Caco-2 (cell line): ENCODE results near the gene HLCS. TPM values are rescaled to one million over a fixed set of nuclear protein-coding genes. Genes with fewer than 3 reads are reported as not detected.

Experiments
- BruUV-seq: library from RNA; stranded (reverse); fragments of 400-500 nt; replicated peaks from 2 replicates; lab custom pipeline; 2021; lab: Mats Ljungman, UMichigan
- CTCF ChIA-PET: fragments of 300-600 bp; sonication (Branson Sonifier 250); formaldehyde crosslinking; loops from one replicate; lab custom pipeline; 2022; ENCODE audit warnings: antibody characterized with exemption; lab: Charles Lee
- POLR2A ChIA-PET: fragments of 300-600 bp; sonication (Branson Sonifier 250); formaldehyde crosslinking; loops from one replicate; lab custom pipeline; 2022; ENCODE audit warnings: antibody characterized with exemption; lab: Charles Lee
- DNase-seq, 2 experiments: peaks; one replicate each; pipeline versions ENCODE4 v3.0.0 to v3.0.0-alpha.2; 2020 to 2022
- H3K27me3 ChIP-seq: replicated peaks from 2 replicates; pipeline ENCODE4 v1.6.0; 2011; ENCODE audit warnings: low read length; ENCODE audit not compliant: control insufficient read depth, insufficient read depth
- H3K36me3 ChIP-seq: 2 replicates; pipeline ENCODE4 v1.5.1; 2011; ENCODE audit warnings: low read length; ENCODE audit not compliant: control insufficient read depth, insufficient read depth
- H3K4me1 ChIP-seq: fragments of 250-450 bp; sonication (Bioruptor Pico); 2 replicates; pipeline ENCODE4 v1.5.1; 2020; ENCODE audit warnings: mild to moderate bottlenecking
- H3K4me3 ChIP-seq: 2 replicates; pipeline ENCODE4 v1.5.1; 2011; ENCODE audit warnings: low read depth, mild to moderate bottlenecking, control low read depth, low read length
- H3K9me3 ChIP-seq: fragments of 250-450 bp; sonication (Bioruptor Pico); 2 replicates; pipeline ENCODE4 v1.5.1; 2020; ENCODE audit warnings: mild to moderate bottlenecking, moderate library complexity
- H3K27ac Mint-ChIP-seq: one replicate; pipeline ENCODE4 v1.8.0; 2022; ENCODE audit warnings: mixed read lengths; ENCODE audit not compliant: unreplicated experiment
- H3K27me3 Mint-ChIP-seq: one replicate; pipeline ENCODE4 v1.8.0; 2022; ENCODE audit warnings: mixed read lengths; ENCODE audit not compliant: insufficient read depth, unreplicated experiment
- H3K36me3 Mint-ChIP-seq: one replicate; pipeline ENCODE4 v1.8.0; 2022; ENCODE audit warnings: mild to moderate bottlenecking, mixed read lengths; ENCODE audit not compliant: insufficient read depth, unreplicated experiment
- H3K4me1 Mint-ChIP-seq: one replicate; pipeline ENCODE4 v1.8.0; 2022; ENCODE audit warnings: low read depth, mixed read lengths; ENCODE audit not compliant: unreplicated experiment
- H3K4me3 Mint-ChIP-seq: one replicate; pipeline ENCODE4 v1.8.0; 2022; ENCODE audit warnings: mild to moderate bottlenecking, moderate library complexity, mixed read lengths; ENCODE audit not compliant: unreplicated experiment
- H3K9me3 Mint-ChIP-seq: one replicate; pipeline ENCODE4 v1.8.0; 2022; ENCODE audit warnings: mixed read lengths; ENCODE audit not compliant: unreplicated experiment
- intact Hi-C: fragments of 100-400 bp; cut with micrococcal nuclease; formaldehyde crosslinking; loops from one replicate; pipeline ENCODE4 v1.10.0; 2022; ENCODE audit not compliant: unreplicated experiment
- total RNA-seq: library from RNA; stranded (reverse); gene quantifications from 2 replicates; pipeline ENCODE4 v1.2.3, GENCODE V29; 2022
- TF ChIP-seq, protein P1 (sequence below), 2 experiments: fragments of 200-600 bp in 1 of 2; IDR thresholded peaks; 1 replicate in 1 of 2; 2 replicates in 1 of 2; pipeline versions ENCODE4 v1.5.1 to v1.8.0; 2011 to 2022; ENCODE audit warnings: antibody characterized with exemption in 1 of 2, control low read depth in 1 of 2, inconsistent platforms in 1 of 2, low read depth in 1 of 2, low read length in 1 of 2, mild to moderate bottlenecking in 1 of 2, moderate library complexity in 1 of 2; ENCODE audit not compliant: insufficient read depth in 1 of 2, severe bottlenecking in 1 of 2, unreplicated experiment in 1 of 2

The HLCS gene
- total RNA-seq, 1 experiment from 2014 or later: 26.2 TPM

DNA sequence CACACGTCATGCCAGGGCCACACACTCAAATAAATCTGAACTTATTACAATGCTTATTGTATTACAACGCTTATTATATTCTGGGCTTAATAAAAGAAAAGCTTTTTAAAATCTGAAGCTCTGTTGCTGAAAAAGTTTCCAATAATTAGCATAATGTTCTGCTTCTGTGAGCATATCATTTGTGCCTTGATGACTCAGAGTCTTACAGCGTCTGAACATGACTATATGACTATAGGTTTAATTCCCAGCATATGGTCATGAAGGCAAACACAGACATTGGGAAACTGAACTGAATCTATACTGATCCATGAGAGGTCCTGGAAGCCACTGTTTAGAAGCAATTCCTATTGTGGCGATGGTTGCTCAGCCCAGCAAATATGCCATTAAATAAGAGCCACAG is 201.2 kb downstream of the HLCS start:
- ChIA-PET POLR2A (no interaction called here), CTCF (no interaction called here)
- TF ChIP-seq, protein P1, sequence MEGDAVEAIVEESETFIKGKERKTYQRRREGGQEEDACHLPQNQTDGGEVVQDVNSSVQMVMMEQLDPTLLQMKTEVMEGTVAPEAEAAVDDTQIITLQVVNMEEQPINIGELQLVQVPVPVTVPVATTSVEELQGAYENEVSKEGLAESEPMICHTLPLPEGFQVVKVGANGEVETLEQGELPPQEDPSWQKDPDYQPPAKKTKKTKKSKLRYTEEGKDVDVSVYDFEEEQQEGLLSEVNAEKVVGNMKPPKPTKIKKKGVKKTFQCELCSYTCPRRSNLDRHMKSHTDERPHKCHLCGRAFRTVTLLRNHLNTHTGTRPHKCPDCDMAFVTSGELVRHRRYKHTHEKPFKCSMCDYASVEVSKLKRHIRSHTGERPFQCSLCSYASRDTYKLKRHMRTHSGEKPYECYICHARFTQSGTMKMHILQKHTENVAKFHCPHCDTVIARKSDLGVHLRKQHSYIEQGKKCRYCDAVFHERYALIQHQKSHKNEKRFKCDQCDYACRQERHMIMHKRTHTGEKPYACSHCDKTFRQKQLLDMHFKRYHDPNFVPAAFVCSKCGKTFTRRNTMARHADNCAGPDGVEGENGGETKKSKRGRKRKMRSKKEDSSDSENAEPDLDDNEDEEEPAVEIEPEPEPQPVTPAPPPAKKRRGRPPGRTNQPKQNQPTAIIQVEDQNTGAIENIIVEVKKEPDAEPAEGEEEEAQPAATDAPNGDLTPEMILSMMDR (IDR thresholded peaks at IDR 0.05; ENCODE audit: insufficient read depth in 1 of 2, low read depth in 1 of 2, low read length in 1 of 2, severe bottlenecking in 1 of 2, unreplicated experiment in 1 of 2): no peak
- H3K9me3 Mint-ChIP-seq: no peaks in the 10 kb centered on the region
- Histone ChIP-seq H3K9me3 (no peaks in the 10 kb centered on the region), H3K4me1 (no peaks in the 10 kb centered on the region), H3K4me3 (no peak overlapping the region), H3K36me3 (no peaks in the 10 kb centered on the region), H3K27me3 (no peaks in the 10 kb centered on the region)
- H3K4me1 Mint-ChIP-seq: peaks cover 6% of the 10 kb centered on the region
- H3K4me3 Mint-ChIP-seq: no peak overlapping the region
- H3K36me3 Mint-ChIP-seq: peaks cover 6% of the 10 kb centered on the region
- intact Hi-C loops: no loop called here
- no peak for DNase-seq
- BruUV-seq: no TSS peak
- H3K27ac Mint-ChIP-seq: no peak overlapping the region
- no peaks in the 10 kb centered on the region for H3K27me3 Mint-ChIP-seq

DNA sequence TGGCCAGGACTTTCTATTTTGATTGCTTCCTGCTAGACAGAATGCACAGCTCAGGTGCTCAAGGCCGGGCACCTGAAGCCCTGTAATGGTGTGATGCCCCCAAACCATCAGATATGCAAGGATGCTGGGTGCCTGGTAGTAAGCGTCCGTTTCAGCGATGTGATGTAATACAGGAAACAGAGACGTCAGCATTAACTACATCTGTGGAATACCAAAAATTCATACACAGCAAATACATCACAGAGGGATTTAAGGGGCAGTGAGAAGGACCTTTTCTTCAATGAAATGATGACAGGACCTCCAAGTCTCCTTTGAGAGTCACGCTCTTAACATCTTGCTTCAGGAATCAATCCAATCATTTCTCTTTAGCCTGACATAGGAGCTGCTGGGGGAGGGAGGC is 203.2 kb downstream of the HLCS start:
- Mint-ChIP-seq H3K9me3 (no peaks in the 10 kb centered on the region), H3K36me3 (peaks cover 6% of the 10 kb centered on the region), H3K4me1 (peaks cover 6% of the 10 kb centered on the region), H3K27ac (no peak overlapping the region), H3K4me3 (no peak overlapping the region), H3K27me3 (no peaks in the 10 kb centered on the region)
- H3K36me3 ChIP-seq: no peaks in the 10 kb centered on the region; the same call in 1 of the 2 replicates
- no peaks in the 10 kb centered on the region for H3K27me3 ChIP-seq
- no peaks in the 10 kb centered on the region for H3K9me3 ChIP-seq
- H3K4me3 ChIP-seq: no peak overlapping the region
- ChIA-PET CTCF (no interaction called here), POLR2A (no interaction called here)
- DNase-seq: no peak
- no peaks in the 10 kb centered on the region for H3K4me1 ChIP-seq
- TF ChIP-seq, protein P1 (IDR thresholded peaks at IDR 0.05; ENCODE audit: insufficient read depth in 1 of 2, low read depth in 1 of 2, low read length in 1 of 2, severe bottlenecking in 1 of 2, unreplicated experiment in 1 of 2): no peak
- intact Hi-C loops: no loop called here
- no TSS peak for BruUV-seq

DNA sequence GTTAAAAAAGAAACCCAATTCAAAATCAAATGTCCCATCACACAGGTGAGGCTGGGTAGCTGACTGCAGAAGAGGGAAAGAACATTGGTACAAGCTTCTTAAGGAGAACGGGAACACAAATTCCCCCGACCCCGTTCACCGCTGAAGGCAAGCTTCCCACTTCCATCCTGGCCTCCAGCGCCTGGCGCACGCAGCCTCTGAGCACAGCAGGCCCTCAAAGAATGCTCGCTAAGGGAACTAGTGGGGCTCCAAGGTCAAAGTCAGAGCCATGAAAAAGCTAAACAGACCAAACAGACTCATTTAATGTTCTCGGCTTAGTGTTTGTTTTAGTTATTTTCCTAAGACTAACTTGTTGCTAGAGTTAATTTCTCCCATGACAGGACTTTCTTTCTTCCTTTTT is 203.8 kb downstream of the HLCS start:
- intact Hi-C loops: no loop called here
- Mint-ChIP-seq H3K27me3 (no peaks in the 10 kb centered on the region), H3K9me3 (no peaks in the 10 kb centered on the region), H3K36me3 (peaks cover 6% of the 10 kb centered on the region), H3K4me3 (no peak overlapping the region), H3K27ac (no peak overlapping the region), H3K4me1 (peaks cover 6% of the 10 kb centered on the region)
- TF ChIP-seq, protein P1 (IDR thresholded peaks at IDR 0.05; ENCODE audit: insufficient read depth in 1 of 2, low read depth in 1 of 2, low read length in 1 of 2, severe bottlenecking in 1 of 2, unreplicated experiment in 1 of 2): no peak
- Histone ChIP-seq H3K4me1 (no peaks in the 10 kb centered on the region), H3K27me3 (no peaks in the 10 kb centered on the region), H3K4me3 (no peak overlapping the region), H3K36me3 (no peaks in the 10 kb centered on the region; the same call in 1 of the 2 replicates), H3K9me3 (no peaks in the 10 kb centered on the region)
- POLR2A ChIA-PET: no interaction called here
- CTCF ChIA-PET: no interaction called here
- BruUV-seq: no TSS peak
- no peak for DNase-seq
